PFSK-1 (cell line): ENCODE results near the gene EIPR1.

Source experiments
- FOXP2 ChIP-seq: optimal IDR thresholded peaks from 2 replicates; pipeline ENCODE3; 2011; ENCODE audit warnings: borderline replicate concordance, control low read depth, inconsistent platforms; ENCODE audit not compliant: insufficient read depth; ENCODE audit errors: extremely low read length, extremely low read depth
- POLR2AphosphoS5 ChIP-seq: IDR thresholded peaks from 2 replicates; pipeline ENCODE4 v1.6.1; 2012; ENCODE audit warnings: low read depth, mild to moderate bottlenecking, control low read depth, low read length, moderate library complexity
- REST ChIP-seq, 2 experiments: IDR thresholded peaks; 2 replicates each; pipeline versions ENCODE4 v1.6.1 to v1.8.0; 2011 to 2012; ENCODE audit warnings: low read depth in 2 of 2, low read length in 2 of 2, control low read depth in 1 of 2, inconsistent platforms in 1 of 2, mild to moderate bottlenecking in 1 of 2, moderate library complexity in 1 of 2; ENCODE audit not compliant: insufficient read depth in 1 of 2
- SIN3A ChIP-seq: IDR thresholded peaks from 2 replicates; pipeline ENCODE4 v1.6.1; 2012; ENCODE audit warnings: mild to moderate bottlenecking, low read length, moderate library complexity, borderline replicate concordance; ENCODE audit not compliant: insufficient read depth
- TAF1 ChIP-seq: IDR thresholded peaks from 2 replicates; pipeline ENCODE4 v1.6.1; 2012; ENCODE audit warnings: low read length, control low read depth, borderline replicate concordance; ENCODE audit not compliant: insufficient read depth

Gene EIPR1

GRCh38 chr2:3283206-3283605 lies 94.4 kb downstream of the EIPR1 start:
- TF ChIP-seq POLR2AphosphoS5 (no peak), FOXP2 (no peak), REST (IDR thresholded peaks at IDR 0.05; ENCODE audit: insufficient read depth in 1 of 2, low read depth in 2 of 2, low read length in 2 of 2) (no peak), TAF1 (no peak), SIN3A (no peak)

GRCh38 chr2:3282056-3282998 lies 95.3 kb downstream of the EIPR1 start:
- no peak for TF ChIP-seq TAF1
- TF ChIP-seq REST (IDR thresholded peaks at IDR 0.05; ENCODE audit: insufficient read depth in 1 of 2, low read depth in 2 of 2, low read length in 2 of 2), result no peak
- TF ChIP-seq FOXP2, result no peak
- no peak for TF ChIP-seq SIN3A
- TF ChIP-seq POLR2AphosphoS5, result no peak

GRCh38 chr2:3280683-3281520 lies 96.7 kb downstream of the EIPR1 start:
- TF ChIP-seq REST (IDR thresholded peaks at IDR 0.05; ENCODE audit: insufficient read depth in 1 of 2, low read depth in 2 of 2, low read length in 2 of 2) (no peak), FOXP2 (no peak), POLR2AphosphoS5 (no peak), SIN3A (no peak), TAF1 (no peak)

GRCh38 chr2:3280197-3280596 lies 97.4 kb downstream of the EIPR1 start:
- TF ChIP-seq FOXP2, result no peak
- TF ChIP-seq POLR2AphosphoS5, result no peak
- TF ChIP-seq REST (IDR thresholded peaks at IDR 0.05; ENCODE audit: insufficient read depth in 1 of 2, low read depth in 2 of 2, low read length in 2 of 2), result no peak
- no peak for TF ChIP-seq SIN3A
- TF ChIP-seq TAF1, result no peak
